ENCODE results near the gene SLC30A7.

DNA sequence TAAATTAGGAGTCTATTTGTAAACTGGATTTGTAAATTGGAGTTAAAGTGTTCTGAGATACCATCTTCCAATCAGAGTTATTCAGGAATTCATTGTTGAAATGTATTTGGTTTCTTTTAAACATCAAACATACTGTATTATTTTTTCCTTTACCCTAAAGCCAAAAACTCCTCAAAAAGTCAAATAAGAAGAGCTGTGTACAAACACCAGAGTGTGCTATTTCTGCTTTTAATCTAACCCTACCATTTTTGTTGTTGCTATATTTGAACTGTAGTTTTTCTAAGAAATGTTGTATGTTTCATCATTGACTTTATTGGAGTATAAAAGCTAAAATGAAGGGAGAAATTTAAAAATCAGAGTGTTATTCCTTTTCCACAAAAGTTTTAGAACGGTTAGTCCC, 35.8 kb downstream of the SLC30A7 start:
- TF ChIP-seq GABPA (IDR thresholded peaks at IDR 0.05; ENCODE audit: low read depth) (no peak), TCF12 (IDR thresholded peaks at IDR 0.05) (no peak), CHD2 (IDR thresholded peaks at IDR 0.05; ENCODE audit: low read length, partially characterized antibody) (no peak)
